Endometrium (tissue), 2 donors: ENCODE measurements around the gene RELT.

Source experiments
- FAIRE-seq: peaks from 2 replicates; lab custom pipeline; 2012; peaks lifted over from hg19 to GRCh38; lab: Jason Lieb, UNC
- donor health status: control.
- donor health status: control.

RELT gene

GRCh38 chr11:73376803-73377629, 817 bp downstream of the RELT start:
- no peak for FAIRE-seq

GRCh38 chr11:73379189-73379880, 3.1 kb downstream of the RELT start:
- no peak for FAIRE-seq

- no peak for FAIRE-seq
Observed at GRCh38 chr11:73380331-73380730, 4.1 kb downstream of the RELT start.

GRCh38 chr11:73380897-73381410, 4.8 kb downstream of the RELT start:
- FAIRE-seq = no peak

GRCh38 chr11:73381589-73381988, 5.4 kb downstream of the RELT start:
- FAIRE-seq = no peak

GRCh38 chr11:73382183-73382582, 6.0 kb downstream of the RELT start:
- FAIRE-seq = no peak

- no peak for FAIRE-seq
Observed at GRCh38 chr11:73382747-73383146, 6.5 kb downstream of the RELT start.

- FAIRE-seq = no peak
Observed at GRCh38 chr11:73383249-73384124, 7.3 kb downstream of the RELT start.

- FAIRE-seq = no peak
Observed at GRCh38 chr11:73384125-73384441, 7.9 kb downstream of the RELT start.

GRCh38 chr11:73384531-73384871, 8.3 kb downstream of the RELT start:
- FAIRE-seq = no peak

- no peak for FAIRE-seq
Observed at GRCh38 chr11:73384872-73385689, 8.9 kb downstream of the RELT start.

GRCh38 chr11:73386016-73386415, 9.8 kb downstream of the RELT start:
- no peak for FAIRE-seq

- FAIRE-seq = no peak
Observed at GRCh38 chr11:73386546-73386945, 10.3 kb downstream of the RELT start.

- FAIRE-seq = no peak
Observed at GRCh38 chr11:73387594-73388264, 11.5 kb downstream of the RELT start.

GRCh38 chr11:73388265-73389133, 12.3 kb downstream of the RELT start:
- no peak for FAIRE-seq

- FAIRE-seq = no peak
Observed at GRCh38 chr11:73389134-73389525, 12.9 kb downstream of the RELT start.

- FAIRE-seq = no peak
Observed at GRCh38 chr11:73389916-73390315, 13.7 kb downstream of the RELT start.

- no peak for FAIRE-seq
Observed at GRCh38 chr11:73390601-73391565, 14.7 kb downstream of the RELT start.

GRCh38 chr11:73391665-73392064, 15.5 kb downstream of the RELT start:
- no peak for FAIRE-seq
